GM23338 (cell line): ENCODE measurements around the gene CDCP1. TPM values are rescaled to one million over a fixed set of nuclear protein-coding genes. Genes with fewer than 3 reads are reported as not detected.
"Not testable (repeated sequence)": the region's sequence is repeated elsewhere in the genome, so short reads cannot be mapped to it uniquely, and the experiment has no call there.

Experiments
- ATAC-seq: fragments of 200-7000 bp; cut with Tn5 transposase; 3 replicates; pipeline ENCODE4 v1.9.1; 2020
- DNase-seq: peaks from one replicate; pipeline ENCODE4 v3.0.0-alpha.2; 2015; ENCODE audit warnings: low spot score
- H2AFZ ChIP-seq: fragments of 200-600 bp; sonication (generic); 2 replicates; pipeline ENCODE4 v1.8.0; 2016; ENCODE audit warnings: antibody characterized with exemption, mild to moderate bottlenecking, moderate library complexity
- H3F3A ChIP-seq: fragments of 200-600 bp; sonication (generic); replicated peaks from 2 replicates; pipeline ENCODE4 v1.8.0; 2017; ENCODE audit warnings: antibody characterized with exemption, mixed run types, low read depth
- H3K27ac ChIP-seq: fragments of 200-600 bp; sonication (generic); 2 replicates; pipeline ENCODE4 v1.6.1; 2016; ENCODE audit warnings: low read depth
- H3K27me3 ChIP-seq: fragments of 200-600 bp; sonication (generic); 2 replicates; pipeline ENCODE4 v1.8.0; 2016; ENCODE audit warnings: mild to moderate bottlenecking, mixed run types, moderate library complexity; ENCODE audit not compliant: insufficient read depth
- H3K36me3 ChIP-seq: fragments of 200-600 bp; sonication (generic); 2 replicates; pipeline ENCODE4 v1.8.0; 2016; ENCODE audit warnings: mild to moderate bottlenecking; ENCODE audit not compliant: insufficient read depth
- H3K4me1 ChIP-seq: fragments of 200-600 bp; sonication (generic); 2 replicates; pipeline ENCODE4 v1.8.0; 2016; ENCODE audit warnings: mild to moderate bottlenecking, moderate library complexity; ENCODE audit not compliant: insufficient read depth
- H3K4me2 ChIP-seq: fragments of 200-600 bp; sonication (generic); 2 replicates; pipeline ENCODE4 v1.7.1; 2017; ENCODE audit warnings: mixed run types
- H3K4me3 ChIP-seq: fragments of 200-600 bp; sonication (generic); 2 replicates; pipeline ENCODE4 v1.6.1; 2016; ENCODE audit warnings: mixed run types
- H3K79me2 ChIP-seq: fragments of 200-600 bp; sonication (generic); replicated peaks from 2 replicates; pipeline ENCODE4 v1.8.0; 2017; ENCODE audit warnings: mild to moderate bottlenecking; ENCODE audit not compliant: insufficient read depth
- H3K9me2 ChIP-seq: fragments of 200-600 bp; sonication (generic); 2 replicates; pipeline ENCODE4 v1.8.0; 2017; ENCODE audit not compliant: insufficient read depth
- H4K20me1 ChIP-seq: fragments of 200-600 bp; sonication (generic); replicated peaks from 2 replicates; pipeline ENCODE4 v1.8.0; 2017; ENCODE audit warnings: mild to moderate bottlenecking; ENCODE audit not compliant: insufficient read depth
- H3K27ac Mint-ChIP-seq: 2 replicates; pipeline ENCODE4 v1.8.0; 2020; ENCODE audit warnings: inconsistent platforms, mild to moderate bottlenecking, moderate library complexity, mixed read lengths
- H3K27me3 Mint-ChIP-seq: 3 replicates; pipeline ENCODE4 v1.8.0; 2022; ENCODE audit warnings: low read depth, mild to moderate bottlenecking, moderate library complexity, mixed read lengths, inconsistent platforms; ENCODE audit not compliant: insufficient read depth, poor library complexity
- H3K36me3 Mint-ChIP-seq: 3 replicates; pipeline ENCODE4 v1.8.0; 2021; ENCODE audit warnings: low read depth, mild to moderate bottlenecking, inconsistent platforms, moderate library complexity, mixed read lengths
- H3K4me1 Mint-ChIP-seq: 3 replicates; pipeline ENCODE4 v1.8.0; 2020; ENCODE audit warnings: mild to moderate bottlenecking, inconsistent platforms, mixed read lengths
- H3K4me3 Mint-ChIP-seq: 3 replicates; pipeline ENCODE4 v1.8.0; 2021; ENCODE audit warnings: moderate library complexity, mild to moderate bottlenecking, inconsistent platforms, mixed read lengths
- H3K9me3 Mint-ChIP-seq: 3 replicates; pipeline ENCODE4 v1.8.0; 2020; ENCODE audit warnings: moderate library complexity, mild to moderate bottlenecking, inconsistent platforms, mixed read lengths
- CTCF ChIP-seq, 2 experiments: fragments of 200-600 bp in 1 of 2; sonication (generic) in 1 of 2; conservative IDR thresholded peaks; 2 replicates each; pipeline versions ENCODE4 v1.5.1 to v1.6.1; 2016 to 2017; ENCODE audit warnings: antibody characterized with exemption in 2 of 2, low read depth in 2 of 2, mild to moderate bottlenecking in 2 of 2, moderate library complexity in 1 of 2
- ETS1 ChIP-seq: IDR thresholded peaks from 2 replicates; pipeline ENCODE4 v1.6.1; 2016; ENCODE audit warnings: antibody characterized with exemption
- EZH2phosphoT487 ChIP-seq: fragments of 200-600 bp; sonication (generic); IDR thresholded peaks from one replicate; pipeline ENCODE4 v1.8.1; 2018; ENCODE audit warnings: antibody characterized with exemption; ENCODE audit not compliant: unreplicated experiment
- JUNB ChIP-seq: IDR thresholded peaks from one replicate; pipeline ENCODE4 v1.6.1; 2016; ENCODE audit warnings: antibody characterized with exemption; ENCODE audit not compliant: unreplicated experiment
- NANOG ChIP-seq: IDR thresholded peaks from 2 replicates; pipeline ENCODE4 v1.6.1; 2016; ENCODE audit warnings: antibody characterized with exemption, borderline replicate concordance
- REST ChIP-seq: IDR thresholded peaks from one replicate; pipeline ENCODE4 v1.6.1; 2018; ENCODE audit warnings: antibody characterized with exemption; ENCODE audit not compliant: unreplicated experiment
- STAT1 ChIP-seq: IDR thresholded peaks from one replicate; pipeline ENCODE4 v1.6.1; 2016; ENCODE audit warnings: antibody characterized with exemption; ENCODE audit not compliant: unreplicated experiment
- ZNF114 ChIP-seq: fragments of 250-450 bp; sonication (Bioruptor Pico); IDR thresholded peaks from 2 replicates; pipeline ENCODE4 v1.5.0; 2020; ENCODE audit warnings: mild to moderate bottlenecking, moderate library complexity
- polyA plus RNA-seq: library from polyadenylated mRNA; unstranded; fragments of >200 nt; fragmentation: Nextera tagmentation; extraction: Ambion mirVana; gene quantifications from 2 replicates; pipeline ENCODE4 v1.2.1, GENCODE V29; 2016
- total RNA-seq: library from RNA; depleted of rRNA; stranded (reverse); fragments of >200 nt; shearing (Covaris generic); gene quantifications from 2 replicates; pipeline ENCODE4 v1.2.3, GENCODE V29; 2014
- TF ChIP-seq, protein P1 (sequence below): fragments of 250-450 bp; sonication (Bioruptor Pico); IDR thresholded peaks from 2 replicates; pipeline ENCODE4 v1.5.0; 2020; ENCODE audit warnings: mild to moderate bottlenecking, moderate library complexity

CDCP1 gene
- total and polyA plus RNA-seq, 2 experiments from 2014 or later = 7.7 to 20.1 TPM

GRCh38 chr3:45140770-45141155 lies 5.4 kb downstream of the CDCP1 start:
- not testable (repeated sequence) for H3K9me3 Mint-ChIP-seq, H3K36me3 ChIP-seq, H3K4me2 ChIP-seq, H3K4me3 ChIP-seq, H3K36me3 Mint-ChIP-seq, ATAC-seq, H2AFZ ChIP-seq, DNase-seq, H3F3A ChIP-seq, H3K27ac Mint-ChIP-seq, H3K4me3 Mint-ChIP-seq, H3K9me2 ChIP-seq, H3K27ac ChIP-seq
- H3K27me3 ChIP-seq = peaks cover 20% of the 10 kb centered on the region
- H4K20me1 ChIP-seq = peaks cover 22% of the 10 kb centered on the region
- H3K4me1 ChIP-seq = peaks cover 48% of the 10 kb centered on the region
- peaks cover 86% of the 10 kb centered on the region for H3K79me2 ChIP-seq
- Mint-ChIP-seq H3K27me3 (peaks cover 13% of the 10 kb centered on the region), H3K4me1 (peaks cover 46% of the 10 kb centered on the region)

- H2AFZ ChIP-seq = no peak overlapping the region
- peaks cover 15% of the 10 kb centered on the region for H3K27me3 ChIP-seq
- H3K4me2 ChIP-seq = no peak overlapping the region
- Mint-ChIP-seq H3K4me3 (no peak overlapping the region), H3K9me3 (no peaks in the 10 kb centered on the region; the same call in 2 of the 3 replicates), H3K27me3 (peaks cover 9% of the 10 kb centered on the region), H3K36me3 (no peaks in the 10 kb centered on the region; the same call in 2 of the 3 replicates), H3K4me1 (peaks cover 44% of the 10 kb centered on the region), H3K27ac (no peak overlapping the region)
- no peaks in the 10 kb centered on the region for H3F3A ChIP-seq
- peaks cover 22% of the 10 kb centered on the region for H4K20me1 ChIP-seq
- peaks cover 48% of the 10 kb centered on the region for H3K4me1 ChIP-seq
- H3K9me2 ChIP-seq = peaks cover 6% of the 10 kb centered on the region
- H3K27ac ChIP-seq = no peak overlapping the region
- peaks cover 89% of the 10 kb centered on the region for H3K79me2 ChIP-seq
- DNase-seq (no peak), ATAC-seq (no peak)
- no peaks in the 10 kb centered on the region for H3K36me3 ChIP-seq
- H3K4me3 ChIP-seq = no peak overlapping the region
- TF ChIP-seq JUNB (no peak), CTCF (conservative IDR thresholded peaks at IDR 0.05; ENCODE audit: low read depth in 2 of 2) (no peak), ZNF114 (CRISPR knock-in tag) (no peak), STAT1 (no peak), EZH2phosphoT487 (no peak), ETS1 (no peak), NANOG (no peak), REST (no peak)
- TF ChIP-seq, protein P1, sequence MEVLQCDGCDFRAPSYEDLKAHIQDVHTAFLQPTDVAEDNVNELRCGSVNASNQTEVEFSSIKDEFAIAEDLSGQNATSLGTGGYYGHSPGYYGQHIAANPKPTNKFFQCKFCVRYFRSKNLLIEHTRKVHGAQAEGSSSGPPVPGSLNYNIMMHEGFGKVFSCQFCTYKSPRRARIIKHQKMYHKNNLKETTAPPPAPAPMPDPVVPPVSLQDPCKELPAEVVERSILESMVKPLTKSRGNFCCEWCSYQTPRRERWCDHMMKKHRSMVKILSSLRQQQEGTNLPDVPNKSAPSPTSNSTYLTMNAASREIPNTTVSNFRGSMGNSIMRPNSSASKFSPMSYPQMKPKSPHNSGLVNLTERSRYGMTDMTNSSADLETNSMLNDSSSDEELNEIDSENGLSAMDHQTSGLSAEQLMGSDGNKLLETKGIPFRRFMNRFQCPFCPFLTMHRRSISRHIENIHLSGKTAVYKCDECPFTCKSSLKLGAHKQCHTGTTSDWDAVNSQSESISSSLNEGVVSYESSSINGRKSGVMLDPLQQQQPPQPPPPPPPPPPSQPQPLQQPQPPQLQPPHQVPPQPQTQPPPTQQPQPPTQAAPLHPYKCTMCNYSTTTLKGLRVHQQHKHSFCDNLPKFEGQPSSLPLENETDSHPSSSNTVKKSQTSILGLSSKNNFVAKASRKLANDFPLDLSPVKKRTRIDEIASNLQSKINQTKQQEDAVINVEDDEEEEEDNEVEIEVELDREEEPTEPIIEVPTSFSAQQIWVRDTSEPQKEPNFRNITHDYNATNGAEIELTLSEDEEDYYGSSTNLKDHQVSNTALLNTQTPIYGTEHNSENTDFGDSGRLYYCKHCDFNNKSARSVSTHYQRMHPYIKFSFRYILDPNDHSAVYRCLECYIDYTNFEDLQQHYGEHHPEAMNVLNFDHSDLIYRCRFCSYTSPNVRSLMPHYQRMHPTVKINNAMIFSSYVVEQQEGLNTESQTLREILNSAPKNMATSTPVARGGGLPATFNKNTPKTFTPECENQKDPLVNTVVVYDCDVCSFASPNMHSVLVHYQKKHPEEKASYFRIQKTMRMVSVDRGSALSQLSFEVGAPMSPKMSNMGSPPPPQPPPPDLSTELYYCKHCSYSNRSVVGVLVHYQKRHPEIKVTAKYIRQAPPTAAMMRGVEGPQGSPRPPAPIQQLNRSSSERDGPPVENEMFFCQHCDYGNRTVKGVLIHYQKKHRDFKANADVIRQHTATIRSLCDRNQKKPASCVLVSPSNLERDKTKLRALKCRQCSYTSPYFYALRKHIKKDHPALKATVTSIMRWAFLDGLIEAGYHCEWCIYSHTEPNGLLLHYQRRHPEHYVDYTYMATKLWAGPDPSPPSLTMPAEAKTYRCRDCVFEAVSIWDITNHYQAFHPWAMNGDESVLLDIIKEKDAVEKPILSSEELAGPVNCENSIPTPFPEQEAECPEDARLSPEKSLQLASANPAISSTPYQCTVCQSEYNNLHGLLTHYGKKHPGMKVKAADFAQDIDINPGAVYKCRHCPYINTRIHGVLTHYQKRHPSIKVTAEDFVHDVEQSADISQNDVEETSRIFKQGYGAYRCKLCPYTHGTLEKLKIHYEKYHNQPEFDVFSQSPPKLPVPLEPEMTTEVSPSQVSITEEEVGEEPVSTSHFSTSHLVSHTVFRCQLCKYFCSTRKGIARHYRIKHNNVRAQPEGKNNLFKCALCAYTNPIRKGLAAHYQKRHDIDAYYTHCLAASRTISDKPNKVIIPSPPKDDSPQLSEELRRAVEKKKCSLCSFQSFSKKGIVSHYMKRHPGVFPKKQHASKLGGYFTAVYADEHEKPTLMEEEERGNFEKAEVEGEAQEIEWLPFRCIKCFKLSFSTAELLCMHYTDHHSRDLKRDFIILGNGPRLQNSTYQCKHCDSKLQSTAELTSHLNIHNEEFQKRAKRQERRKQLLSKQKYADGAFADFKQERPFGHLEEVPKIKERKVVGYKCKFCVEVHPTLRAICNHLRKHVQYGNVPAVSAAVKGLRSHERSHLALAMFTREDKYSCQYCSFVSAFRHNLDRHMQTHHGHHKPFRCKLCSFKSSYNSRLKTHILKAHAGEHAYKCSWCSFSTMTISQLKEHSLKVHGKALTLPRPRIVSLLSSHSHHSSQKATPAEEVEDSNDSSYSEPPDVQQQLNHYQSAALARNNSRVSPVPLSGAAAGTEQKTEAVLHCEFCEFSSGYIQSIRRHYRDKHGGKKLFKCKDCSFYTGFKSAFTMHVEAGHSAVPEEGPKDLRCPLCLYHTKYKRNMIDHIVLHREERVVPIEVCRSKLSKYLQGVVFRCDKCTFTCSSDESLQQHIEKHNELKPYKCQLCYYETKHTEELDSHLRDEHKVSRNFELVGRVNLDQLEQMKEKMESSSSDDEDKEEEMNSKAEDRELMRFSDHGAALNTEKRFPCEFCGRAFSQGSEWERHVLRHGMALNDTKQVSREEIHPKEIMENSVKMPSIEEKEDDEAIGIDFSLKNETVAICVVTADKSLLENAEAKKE (CRISPR knock-in tag) = no peak
These were observed 5.9 kb downstream of the CDCP1 start for GRCh38 chr3:45140141-45140769.
